Subcutaneous abdominal adipose tissue (tissue), 5 donors: ENCODE results near the gene RTN1.
A peak's percentile ranks its signal among the peaks of the same experiment; 100 is the strongest.

Source experiments
- H3K27ac ChIP-seq: one replicate; pipeline ENCODE4 v1.7.0; 2013; ENCODE audit warnings: low read depth, mild to moderate bottlenecking, inconsistent platforms, low read length, moderate library complexity
- H3K27me3 ChIP-seq, 5 donors: one replicate each; pipeline ENCODE4 v1.7.0; 2013; ENCODE audit warnings: low read length in 5 of 5, inconsistent platforms in 1 of 5; ENCODE audit not compliant: control insufficient read depth in 5 of 5, insufficient read depth in 4 of 5
- H3K36me3 ChIP-seq, 5 donors: one replicate each; pipeline ENCODE4 v1.7.0; 2013; ENCODE audit warnings: low read length in 5 of 5; ENCODE audit not compliant: control insufficient read depth in 5 of 5, insufficient read depth in 5 of 5
- H3K4me1 ChIP-seq, 5 donors: one replicate each; pipeline ENCODE4 v1.7.0; 2013; ENCODE audit warnings: low read length in 5 of 5, mild to moderate bottlenecking in 3 of 5, moderate library complexity in 1 of 5; ENCODE audit not compliant: control insufficient read depth in 5 of 5, insufficient read depth in 5 of 5
- H3K4me3 ChIP-seq, 5 donors: one replicate each; pipeline ENCODE4 v1.7.0; 2013; ENCODE audit warnings: low read length in 5 of 5, low read depth in 1 of 5
- H3K9ac ChIP-seq, 5 donors: one replicate each; pipeline ENCODE4 v1.7.0; 2013; ENCODE audit warnings: low read length in 5 of 5, mild to moderate bottlenecking in 4 of 5, moderate library complexity in 3 of 5
- H3K9me3 ChIP-seq, 5 donors: one replicate each; pipeline ENCODE4 v1.7.0; 2013; ENCODE audit warnings: low read length in 5 of 5; ENCODE audit not compliant: control insufficient read depth in 5 of 5
- donor health status: healthy.
- donor health status: healthy.
- donor health status: healthy.
- donor health status: healthy.
- donor health status: healthy.

The RTN1 gene

DNA sequence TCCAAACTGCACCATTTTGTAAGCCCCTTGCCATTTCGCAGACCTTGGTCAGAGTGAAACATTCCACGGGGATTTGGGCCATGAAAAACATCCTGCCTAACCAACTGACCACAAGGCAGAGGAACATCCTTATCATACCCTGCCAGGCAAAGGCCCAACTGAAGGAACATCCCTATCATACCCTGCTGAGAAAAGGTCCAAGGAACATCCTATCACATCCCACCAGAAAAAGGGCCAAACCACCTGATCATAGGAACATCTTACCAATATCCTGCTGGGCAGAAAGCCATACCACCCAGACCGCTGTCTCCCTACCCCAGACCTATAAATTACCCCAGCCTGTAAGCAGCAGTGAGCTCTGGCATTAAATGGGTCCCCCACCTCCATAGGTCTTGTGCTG is 30.0 kb upstream of the RTN1 start:
- Histone ChIP-seq H3K9me3 (peaks cover 0 to 4% (median 0%) of the 10 kb centered on the region in 5 donors), H3K4me1 (peaks cover 0 to 4% (median 0%) of the 10 kb centered on the region in 5 donors), H3K27ac (no peak overlapping the region), H3K9ac (no peak overlapping the region), H3K4me3 (no peak overlapping the region), H3K27me3 (no peaks in the 10 kb centered on the region), H3K36me3 (no peaks in the 10 kb centered on the region)

DNA sequence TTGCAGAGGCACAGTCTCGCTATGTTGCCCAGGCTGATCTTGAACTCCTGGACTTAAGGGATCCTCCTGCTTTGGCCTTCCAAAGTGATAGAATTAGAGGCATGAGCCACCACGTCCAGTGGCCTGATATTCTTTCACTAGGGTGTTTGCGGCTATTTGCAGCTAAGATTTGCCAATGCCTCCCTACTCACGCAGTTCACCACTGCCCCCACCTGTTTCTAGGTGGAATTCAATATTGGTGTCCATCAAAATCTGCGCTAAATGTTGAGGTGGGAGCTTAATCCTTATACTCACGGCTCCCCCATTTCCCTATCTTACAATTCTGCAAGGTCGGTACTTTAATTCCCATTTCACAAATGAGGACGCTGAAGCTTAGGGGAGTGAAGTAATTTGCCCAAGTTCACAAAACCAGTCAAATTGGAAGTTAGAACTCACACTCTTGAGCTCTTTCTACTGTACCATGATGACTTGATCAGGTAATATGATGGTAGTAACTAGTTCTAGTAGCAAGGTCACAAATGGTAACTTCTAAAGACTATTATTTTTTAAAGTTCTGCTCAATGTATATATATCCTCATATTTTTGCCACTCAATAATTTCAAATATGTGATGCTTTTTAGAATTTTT is 27.3 kb upstream of the RTN1 start:
- Histone ChIP-seq H3K9ac (no peak overlapping the region), H3K36me3 (no peaks in the 10 kb centered on the region), H3K4me1 (peaks cover 0 to 4% (median 0%) of the 10 kb centered on the region in 5 donors), H3K9me3 (peaks cover 0 to 7% (median 0%) of the 10 kb centered on the region in 5 donors), H3K27me3 (no peaks in the 10 kb centered on the region), H3K4me3 (no peak overlapping the region), H3K27ac (no peak overlapping the region)

DNA sequence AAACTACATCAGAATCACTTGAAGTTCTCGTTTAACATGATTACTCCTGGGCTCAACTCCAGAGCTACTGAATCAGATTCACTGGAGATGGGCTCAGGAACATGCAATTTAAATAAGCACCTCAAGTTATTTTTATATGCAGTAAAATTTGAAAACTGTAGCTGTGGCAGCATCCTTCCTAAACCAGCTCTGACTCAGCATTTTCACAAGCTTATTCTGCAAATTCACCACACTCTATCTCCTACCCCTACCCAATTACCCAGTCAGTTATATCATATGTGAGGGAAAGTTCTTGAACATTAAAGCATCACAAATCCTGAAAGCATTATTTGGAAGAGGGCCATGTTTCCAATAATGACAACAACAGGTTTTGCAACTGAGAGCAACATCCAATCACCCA is 25.1 kb upstream of the RTN1 start:
- Histone ChIP-seq H3K9me3 (peaks cover 0 to 3% (median 0%) of the 10 kb centered on the region in 5 donors), H3K27me3 (no peaks in the 10 kb centered on the region), H3K4me3 (no peak overlapping the region), H3K27ac (no peak overlapping the region), H3K9ac (no peak overlapping the region), H3K36me3 (no peaks in the 10 kb centered on the region), H3K4me1 (peaks cover 0 to 4% (median 0%) of the 10 kb centered on the region in 5 donors)

DNA sequence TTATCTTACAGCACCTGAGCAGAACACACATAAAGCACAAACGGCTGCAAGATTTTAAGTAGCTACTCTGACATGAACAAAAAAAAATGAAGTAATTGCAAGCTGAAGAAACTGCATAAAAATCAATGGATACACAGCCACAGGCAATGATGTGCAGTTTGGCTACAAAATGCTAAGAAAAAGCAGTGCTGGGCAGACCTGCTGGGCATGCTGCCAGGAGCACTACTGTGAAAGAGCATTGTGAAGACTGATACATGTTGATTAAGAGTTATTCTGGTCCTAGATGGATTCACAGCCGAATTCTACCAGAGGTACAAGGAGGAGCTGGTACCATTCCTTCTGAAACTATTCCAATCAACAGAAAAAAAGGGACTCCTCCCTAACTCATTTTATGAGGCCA is 20.1 kb upstream of the RTN1 start:
- H3K36me3 ChIP-seq, result no peaks in the 10 kb centered on the region
- H3K4me1 ChIP-seq, result no peaks in the 10 kb centered on the region
- H3K9ac ChIP-seq, result no peak overlapping the region
- no peak overlapping the region for H3K4me3 ChIP-seq
- H3K27ac ChIP-seq, result no peak overlapping the region
- H3K9me3 ChIP-seq, result peaks cover 0 to 3% (median 0%) of the 10 kb centered on the region in 5 donors
- H3K27me3 ChIP-seq, result no peaks in the 10 kb centered on the region

DNA sequence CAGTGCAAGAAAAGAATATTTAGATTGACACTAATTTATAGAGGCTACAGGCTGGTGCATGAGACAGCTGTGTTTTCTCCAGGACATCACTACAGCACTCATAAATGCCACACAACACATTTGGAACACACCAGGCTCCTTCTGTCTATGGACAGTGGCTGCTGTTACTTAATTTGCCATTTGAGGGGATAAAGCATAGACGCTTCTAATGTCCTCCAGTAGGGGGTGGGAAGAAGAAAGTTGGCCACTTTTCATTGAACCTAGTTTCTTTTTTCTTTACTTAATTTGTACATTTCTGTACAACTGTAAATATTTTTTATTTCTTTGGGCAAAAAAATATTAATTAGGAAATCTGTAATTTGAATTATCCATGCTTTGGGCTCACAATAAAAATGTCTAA is 12.4 kb upstream of the RTN1 start:
- H3K36me3 ChIP-seq, result no peaks in the 10 kb centered on the region
- H3K27me3 ChIP-seq, result no peaks in the 10 kb centered on the region
- H3K9ac ChIP-seq, result no peak overlapping the region
- H3K27ac ChIP-seq, result no peak overlapping the region
- H3K9me3 ChIP-seq, result no peaks in the 10 kb centered on the region
- H3K4me3 ChIP-seq, result no peak overlapping the region
- no peaks in the 10 kb centered on the region for H3K4me1 ChIP-seq

DNA sequence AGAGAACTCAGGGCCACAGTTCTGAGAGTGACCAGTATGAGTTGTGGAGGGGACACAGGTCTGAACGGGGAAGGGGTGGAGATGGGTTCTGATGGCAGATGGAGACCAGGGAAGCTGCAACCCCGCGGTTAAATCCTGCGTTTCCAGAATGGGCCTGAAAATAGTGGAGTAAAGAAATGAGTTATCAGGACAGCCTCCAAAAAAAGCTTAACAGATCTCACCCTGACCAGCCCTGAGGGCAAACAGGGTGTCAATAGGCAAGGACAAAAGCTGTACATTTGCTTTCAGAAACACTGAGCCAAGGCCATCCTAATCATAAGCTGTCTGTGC is 555 bp upstream of the RTN1 start:
- Histone ChIP-seq H3K27ac (peak overlapping the region; percentile 7), H3K9ac (peak overlapping the region; percentile 11 to 72 (median 60)), H3K27me3 (no peaks in the 10 kb centered on the region), H3K36me3 (no peaks in the 10 kb centered on the region), H3K9me3 (no peaks in the 10 kb centered on the region), H3K4me1 (peaks cover 0 to 23% (median 19%) of the 10 kb centered on the region in 5 donors), H3K4me3 (peak overlapping the region; percentile 68 to 84 (median 78))

DNA sequence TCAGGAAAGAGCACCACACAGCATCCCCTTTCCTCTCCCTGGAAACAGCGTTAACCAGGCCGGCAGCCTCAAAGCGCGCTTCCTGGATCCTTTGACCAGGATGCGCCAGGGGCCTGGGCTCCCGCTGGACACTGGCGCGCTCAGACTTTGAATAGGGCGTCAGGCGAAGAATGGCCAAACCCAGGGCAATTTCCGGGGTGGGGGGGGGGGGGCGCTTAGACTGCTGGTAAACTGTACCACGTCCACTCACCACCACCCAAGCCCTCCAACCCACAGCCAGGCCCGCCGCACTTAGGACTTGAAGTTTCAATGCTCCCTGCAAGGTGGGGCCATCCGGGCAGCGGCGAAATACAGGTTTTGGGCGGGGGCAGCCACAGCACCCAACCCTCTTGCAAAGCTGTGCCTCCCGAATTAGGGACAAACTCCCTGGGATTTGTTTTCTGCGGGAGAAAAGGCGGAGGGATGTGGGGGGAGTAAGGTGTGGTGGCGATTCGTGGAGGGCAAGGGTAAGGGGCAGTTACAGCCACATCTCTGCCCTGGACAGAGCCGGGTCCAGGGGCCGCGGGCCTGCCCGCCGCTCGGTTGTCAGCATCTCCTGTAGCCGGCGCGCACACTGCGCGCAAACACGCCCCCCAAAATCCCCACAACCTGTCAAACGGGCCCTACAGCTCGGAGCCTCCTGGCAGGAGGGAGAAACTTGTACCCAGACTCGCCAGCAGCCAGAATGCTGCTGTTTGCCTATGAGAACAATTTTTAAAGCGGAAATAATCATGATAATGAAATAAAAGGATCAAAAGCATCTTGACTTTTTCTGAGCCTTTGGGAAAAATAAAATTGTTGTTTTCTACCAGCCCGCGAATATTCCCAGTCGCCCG is 958 bp downstream of the RTN1 start:
- H3K4me3 ChIP-seq, result peak overlapping the region; percentile 59 to 84 (median 78)
- peaks cover 0 to 23% (median 19%) of the 10 kb centered on the region in 5 donors for H3K4me1 ChIP-seq
- no peak overlapping the region for H3K27ac ChIP-seq

DNA sequence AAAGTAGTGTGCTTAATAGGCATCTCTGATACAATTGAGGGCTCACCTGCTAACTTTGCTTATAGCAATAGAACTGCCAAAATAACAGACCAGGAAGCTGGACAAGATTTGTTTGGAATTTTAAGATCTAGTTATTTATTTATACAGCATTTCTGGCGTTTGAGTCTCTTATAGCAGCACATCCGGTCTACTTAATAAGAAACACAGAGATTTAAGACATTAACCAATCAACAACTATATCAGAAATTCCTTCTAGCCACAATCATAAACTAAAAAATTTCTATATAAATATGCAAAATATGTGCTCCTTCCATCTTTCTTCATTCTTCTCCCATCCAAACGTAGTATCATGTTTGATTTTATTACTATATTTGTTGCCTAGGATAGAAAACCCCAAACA is 2.6 kb downstream of the RTN1 start:
- no peak overlapping the region for H3K9ac ChIP-seq
- no peaks in the 10 kb centered on the region for H3K9me3 ChIP-seq
- no peaks in the 10 kb centered on the region for H3K36me3 ChIP-seq
- no peaks in the 10 kb centered on the region for H3K27me3 ChIP-seq
- no peak overlapping the region for H3K4me3 ChIP-seq
- peaks cover 0 to 23% (median 19%) of the 10 kb centered on the region in 5 donors for H3K4me1 ChIP-seq
- no peak overlapping the region for H3K27ac ChIP-seq

More for the DNA sequence above, 958 bp downstream of the RTN1 start:
- Histone ChIP-seq H3K9me3 (no peaks in the 10 kb centered on the region), H3K9ac (peak overlapping the region in 3 of 5 donors; percentile 20 to 60 (median 52)), H3K27me3 (no peaks in the 10 kb centered on the region), H3K36me3 (no peaks in the 10 kb centered on the region)

DNA sequence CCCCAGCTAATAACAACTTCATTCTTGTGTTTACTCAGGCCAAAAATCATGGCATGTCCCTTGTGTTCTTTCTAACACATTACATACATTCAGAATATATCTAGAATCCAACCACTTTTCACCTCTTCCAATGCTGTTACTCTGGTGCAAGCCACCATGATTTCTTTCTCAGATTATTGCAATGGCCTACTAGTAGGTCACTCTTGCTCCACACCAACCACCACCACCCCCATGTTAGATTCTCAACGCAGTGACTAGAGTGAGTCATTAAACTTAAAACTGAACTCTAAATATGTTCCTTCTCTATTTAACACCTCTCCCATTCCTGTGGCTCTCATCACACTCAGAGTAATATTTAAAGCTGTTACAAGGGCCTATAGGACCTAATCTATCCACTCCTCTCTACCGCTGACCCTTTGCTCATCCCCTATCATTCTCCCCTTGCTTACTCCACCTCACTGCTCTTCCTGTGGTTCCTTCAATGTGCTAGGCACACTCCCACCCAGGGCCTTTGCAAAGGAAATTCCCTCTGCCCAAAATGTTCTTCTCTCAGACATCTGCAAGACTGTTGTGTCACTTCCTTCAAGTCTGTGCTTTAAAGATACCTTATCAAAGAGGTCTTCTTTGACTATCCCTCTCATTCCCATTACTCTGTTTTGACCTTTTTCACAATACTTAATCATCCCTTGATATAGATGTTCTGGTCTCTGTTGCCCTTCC is 6.6 kb downstream of the RTN1 start:
- Histone ChIP-seq H3K4me3 (no peak overlapping the region), H3K27ac (no peak overlapping the region), H3K9ac (no peak overlapping the region), H3K36me3 (no peaks in the 10 kb centered on the region), H3K27me3 (no peaks in the 10 kb centered on the region), H3K9me3 (peaks cover 0 to 6% (median 4%) of the 10 kb centered on the region in 5 donors), H3K4me1 (peaks cover 0 to 12% (median 5%) of the 10 kb centered on the region in 5 donors)

DNA sequence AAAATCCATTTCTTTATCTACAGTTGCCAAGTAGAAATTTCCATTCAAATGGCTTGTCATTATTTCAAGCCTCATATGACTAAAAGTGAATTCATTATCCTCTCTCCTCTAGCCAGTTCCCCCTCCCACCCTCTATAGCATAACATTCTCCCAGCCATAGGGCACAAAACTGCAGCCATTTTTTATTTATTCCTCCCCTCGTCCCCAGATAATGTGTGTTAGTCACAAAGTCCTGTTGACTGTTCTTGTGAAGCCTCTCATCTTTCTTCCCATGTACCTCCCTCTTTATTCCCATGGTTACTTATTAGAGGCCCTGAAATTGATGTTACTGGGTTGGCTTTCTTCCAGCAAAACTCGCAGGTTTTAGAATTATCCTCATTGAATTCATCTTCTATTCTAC is 13.2 kb downstream of the RTN1 start:
- Histone ChIP-seq H3K27me3 (no peaks in the 10 kb centered on the region), H3K4me3 (no peak overlapping the region), H3K36me3 (no peaks in the 10 kb centered on the region), H3K9ac (no peak overlapping the region), H3K27ac (no peak overlapping the region), H3K4me1 (peaks cover 0 to 13% (median 5%) of the 10 kb centered on the region in 5 donors), H3K9me3 (peaks cover 0 to 9% (median 6%) of the 10 kb centered on the region in 5 donors)
